ENCODE data around the gene ANKRD34C.
"Not testable (repeated sequence)": the region's sequence is repeated elsewhere in the genome, so short reads cannot be mapped to it uniquely, and the experiment has no call there.

The ANKRD34C gene

DNA sequence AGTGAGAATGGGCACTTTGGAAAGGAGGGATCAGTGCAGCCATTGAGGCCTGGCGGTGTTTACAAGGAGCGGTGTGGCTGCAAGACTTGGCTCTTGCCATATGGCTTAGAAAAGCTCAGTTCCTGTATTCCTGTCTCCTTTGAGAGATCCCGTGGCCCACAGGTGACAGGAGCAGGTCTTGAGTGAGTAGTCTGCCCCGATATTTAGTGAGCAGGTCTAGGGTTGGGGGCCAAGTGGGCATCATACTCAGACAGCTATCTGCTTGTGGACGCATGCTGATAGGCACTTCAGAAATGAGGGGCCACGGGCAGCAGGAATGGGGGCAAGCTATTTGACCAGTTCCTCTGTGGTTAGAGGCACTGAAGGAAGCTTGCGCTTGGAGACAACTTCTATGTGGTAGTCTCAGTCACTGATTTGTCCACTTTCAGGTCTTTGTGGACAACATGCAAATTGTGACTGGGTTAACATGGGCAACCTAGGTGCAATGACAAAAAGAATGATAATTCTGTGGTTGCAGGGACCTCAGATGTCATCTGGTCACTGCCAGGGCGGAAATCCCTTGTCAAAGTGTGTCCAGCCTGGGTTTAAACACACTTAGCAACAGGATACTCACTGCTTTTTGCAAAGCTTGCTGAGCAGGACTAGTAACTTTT, 29.5 kb downstream of the ANKRD34C start:
- no peak for DNase-seq

DNA sequence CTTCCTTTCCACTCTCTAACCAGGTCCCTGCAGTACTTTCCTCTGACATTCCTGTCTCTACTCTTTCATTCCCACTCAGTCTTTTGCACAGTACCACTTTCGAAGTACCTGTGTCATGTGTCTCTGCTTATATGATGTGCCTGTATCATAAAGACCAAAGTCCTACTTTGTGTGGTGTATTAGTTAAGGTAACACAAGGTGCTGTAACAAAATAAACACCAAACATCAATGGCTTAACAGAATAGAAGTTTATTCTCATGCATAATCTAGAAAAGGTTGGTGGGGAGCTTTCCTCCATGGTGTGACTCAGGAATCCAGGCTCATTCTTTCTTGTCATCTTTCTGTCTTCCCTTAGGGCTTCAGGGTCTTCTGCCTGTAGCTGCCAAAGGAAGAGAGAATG, 31.7 kb downstream of the ANKRD34C start:
- DNase-seq: no peak

DNA sequence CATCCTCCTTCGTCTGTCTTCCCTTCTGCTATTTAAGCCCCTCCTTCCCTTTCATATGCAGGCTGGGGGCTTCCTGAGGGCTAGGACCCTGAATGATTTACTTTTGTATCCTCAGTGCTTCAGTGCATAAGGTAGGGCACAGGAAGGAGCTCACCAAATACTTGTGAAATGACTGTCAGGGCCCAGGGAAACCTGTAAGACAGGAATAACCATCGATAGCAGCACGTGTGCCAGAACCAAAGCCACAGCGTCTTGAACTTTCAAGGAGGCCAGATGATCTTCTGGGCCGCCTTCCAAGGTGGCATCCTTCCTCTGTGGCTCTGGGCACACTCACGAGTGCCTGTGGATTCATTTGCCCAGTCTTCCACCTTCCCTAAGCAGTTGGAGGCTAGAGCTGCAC, 32.3 kb downstream of the ANKRD34C start:
- no peak for DNase-seq

DNA sequence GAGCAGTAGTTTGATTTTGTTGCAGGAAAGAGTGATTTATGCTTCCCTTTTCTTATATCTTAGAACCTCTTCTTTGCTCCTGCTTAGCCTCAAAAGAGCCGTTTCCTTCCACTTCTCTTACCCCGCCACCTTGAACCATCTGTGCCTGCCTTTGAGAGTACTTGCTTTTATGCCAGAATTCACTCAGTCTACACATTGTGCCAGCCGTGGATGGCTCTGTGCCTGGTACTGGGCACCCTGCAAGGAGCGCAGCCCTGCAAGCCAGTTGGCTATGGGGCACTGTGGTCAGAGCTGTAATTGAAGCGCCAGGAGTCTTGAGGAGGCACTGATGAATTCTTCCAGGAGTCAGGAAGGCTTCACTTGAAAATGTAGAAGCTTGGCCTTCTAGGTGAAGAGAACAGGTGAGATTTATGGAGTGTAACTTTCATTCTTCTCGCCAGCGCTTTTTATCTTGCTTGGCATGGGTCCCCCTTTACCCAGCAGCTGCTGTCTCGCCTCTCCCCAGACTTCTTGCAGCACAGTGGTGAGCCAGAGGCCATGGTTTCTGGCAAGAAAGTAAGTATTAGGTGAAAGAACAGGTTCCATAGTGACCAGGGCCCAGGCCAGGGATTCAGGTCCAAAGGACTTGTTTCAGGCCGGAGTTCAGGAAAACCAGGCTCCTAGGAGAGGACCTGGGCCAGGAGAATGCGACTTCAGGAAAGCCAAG, 33.3 kb downstream of the ANKRD34C start:
- no peak for DNase-seq

DNA sequence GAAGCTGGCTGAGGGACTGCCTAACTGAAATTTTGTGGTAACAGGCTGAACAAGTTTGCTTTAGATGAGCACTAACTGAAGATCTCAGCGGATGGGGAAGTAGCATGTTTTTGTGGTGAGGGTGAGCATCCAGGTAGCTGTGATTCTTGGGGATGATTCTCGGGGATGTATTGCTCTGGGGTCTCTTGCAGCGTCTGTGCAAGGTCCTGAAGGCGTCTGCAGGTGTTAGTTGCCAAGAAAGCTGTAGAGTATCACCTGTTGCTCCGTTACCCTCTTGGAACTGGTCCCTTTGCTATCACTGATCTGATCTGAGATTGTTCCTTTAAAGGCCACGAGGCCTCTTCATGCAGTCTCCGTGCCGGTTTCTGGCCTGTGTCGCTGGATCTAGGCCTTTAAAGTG, 34.3 kb downstream of the ANKRD34C start:
- no peak for DNase-seq

DNA sequence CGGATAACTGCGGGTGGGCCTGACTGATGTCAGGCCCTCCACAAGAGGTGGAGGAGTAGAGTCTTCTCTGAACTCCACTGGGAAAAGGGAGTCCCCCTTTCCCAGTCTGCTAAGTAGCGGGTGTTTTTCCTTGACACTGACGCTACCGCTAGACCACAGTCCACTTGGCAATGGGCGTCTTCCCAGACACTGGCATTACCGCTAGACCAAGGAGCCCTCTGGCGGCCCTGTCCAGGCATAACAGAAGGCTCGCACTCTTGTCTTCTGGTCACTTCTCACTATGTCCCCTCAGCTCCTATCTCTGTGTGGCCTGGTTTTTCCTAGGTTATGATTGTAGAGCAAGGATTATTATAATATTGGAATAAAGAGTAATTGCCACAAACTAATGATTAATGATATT, 37.5 kb downstream of the ANKRD34C start:
- not testable (repeated sequence) for DNase-seq

DNA sequence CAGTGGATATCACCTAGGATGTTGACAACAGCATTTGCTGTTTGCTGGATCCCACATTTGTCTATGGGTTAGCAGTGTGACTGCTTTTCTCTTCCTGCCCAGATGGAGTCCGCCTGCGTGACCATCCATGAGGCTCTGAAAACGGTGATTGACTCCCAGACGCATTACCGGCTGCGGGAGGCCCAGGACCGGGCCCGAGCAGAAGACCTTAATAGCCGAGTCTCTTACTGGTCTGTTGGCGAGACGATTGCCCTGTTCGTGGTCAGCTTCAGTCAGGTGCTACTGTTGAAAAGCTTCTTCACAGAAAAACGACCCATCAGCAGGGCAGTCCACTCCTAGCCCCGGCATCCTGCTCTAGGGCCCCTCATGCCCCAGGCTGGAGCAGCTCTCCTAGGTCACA, 39.4 kb downstream of the ANKRD34C start:
- no peak for DNase-seq

DNA sequence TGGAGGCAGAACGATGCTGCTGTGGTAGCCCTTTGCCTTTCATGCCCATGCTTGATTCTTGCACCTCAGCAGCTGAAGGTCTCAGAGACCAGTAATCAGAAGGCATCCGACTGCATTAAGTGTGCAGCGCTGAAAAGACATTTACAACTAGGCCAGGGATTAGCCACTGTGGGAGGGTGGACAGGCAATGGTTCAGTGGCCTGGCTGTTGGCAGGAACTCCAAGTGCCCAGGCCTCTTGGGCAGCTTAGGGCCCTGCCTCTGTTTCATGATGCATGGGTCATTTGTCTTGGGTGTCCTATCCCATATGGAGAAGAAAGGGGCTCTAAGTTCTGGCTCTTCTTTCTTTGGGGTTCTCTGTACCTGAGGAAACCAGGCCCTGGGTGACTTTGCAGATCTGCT, 39.8 kb downstream of the ANKRD34C start:
- no peak for DNase-seq

DNA sequence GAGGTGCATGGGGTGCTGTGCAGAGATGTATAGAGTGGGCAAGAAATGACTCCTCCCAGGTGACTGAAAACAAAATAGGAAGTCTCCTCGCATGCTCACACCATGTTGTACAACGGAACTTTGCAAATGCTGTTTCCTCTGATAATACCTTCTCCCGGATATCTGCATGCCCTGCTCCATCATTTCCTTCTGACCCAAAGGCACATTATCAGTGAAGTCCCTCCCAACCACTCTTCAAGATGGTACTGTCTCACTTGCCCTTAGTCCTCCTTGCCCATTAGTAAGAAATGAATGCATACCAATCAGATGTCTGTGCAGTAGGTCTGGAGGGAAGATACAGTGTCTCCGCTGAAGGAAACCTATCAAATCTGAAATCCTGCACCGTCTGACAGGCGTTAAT, 40.4 kb downstream of the ANKRD34C start:
- no peak for DNase-seq

DNA sequence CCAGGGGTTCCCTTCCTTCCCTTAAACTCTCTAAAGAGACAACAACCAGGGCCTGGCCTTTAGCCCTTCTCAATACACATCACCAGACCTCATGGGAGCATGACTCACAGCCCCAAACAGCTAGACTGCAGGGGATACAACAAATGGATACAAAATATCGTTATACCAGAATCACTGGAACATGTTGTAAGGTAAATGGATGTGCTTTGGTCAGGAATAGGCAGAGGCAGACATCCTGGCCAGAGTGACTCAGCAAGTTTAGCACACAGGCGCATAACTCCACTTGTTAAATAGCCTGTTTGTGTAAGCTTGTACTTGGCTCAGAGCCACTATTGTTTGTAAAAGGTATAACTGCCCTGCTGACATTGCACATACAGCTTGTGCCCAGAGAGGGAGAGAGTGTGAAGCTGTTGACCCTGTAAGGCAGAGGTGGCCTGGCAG, 46.7 kb downstream of the ANKRD34C start:
- no peak for DNase-seq
